ENCODE measurements around the gene ZFYVE28.
"Not testable (repeated sequence)": the region's sequence is repeated elsewhere in the genome, so short reads cannot be mapped to it uniquely, and the experiment has no call there.

The ZFYVE28 gene

GRCh38 chr4:2417765-2418649 is at the start of gene ZFYVE28:
Gene ZFYVE28, minus strand, starts transcription at chr4:2418645. Its CDS starts 322 bp downstream, at chr4:2418323.
- ChIA-PET POLR2A (interaction anchor here (0.7 kb wide), 1 partner anchor 50 kb away, joined by 3 read pairs; no protein-coding TSS in a partner anchor), CTCF (interaction anchor here (0.9 to 1.2 kb wide), 4 partner anchors 9 to 197 kb away, joined by 4 to 6 read pairs (median 4); no protein-coding TSS in a partner anchor)
- no peak for DNase-seq (ENCODE audit: extremely low spot score)
- TF ChIP-seq, protein P1, sequence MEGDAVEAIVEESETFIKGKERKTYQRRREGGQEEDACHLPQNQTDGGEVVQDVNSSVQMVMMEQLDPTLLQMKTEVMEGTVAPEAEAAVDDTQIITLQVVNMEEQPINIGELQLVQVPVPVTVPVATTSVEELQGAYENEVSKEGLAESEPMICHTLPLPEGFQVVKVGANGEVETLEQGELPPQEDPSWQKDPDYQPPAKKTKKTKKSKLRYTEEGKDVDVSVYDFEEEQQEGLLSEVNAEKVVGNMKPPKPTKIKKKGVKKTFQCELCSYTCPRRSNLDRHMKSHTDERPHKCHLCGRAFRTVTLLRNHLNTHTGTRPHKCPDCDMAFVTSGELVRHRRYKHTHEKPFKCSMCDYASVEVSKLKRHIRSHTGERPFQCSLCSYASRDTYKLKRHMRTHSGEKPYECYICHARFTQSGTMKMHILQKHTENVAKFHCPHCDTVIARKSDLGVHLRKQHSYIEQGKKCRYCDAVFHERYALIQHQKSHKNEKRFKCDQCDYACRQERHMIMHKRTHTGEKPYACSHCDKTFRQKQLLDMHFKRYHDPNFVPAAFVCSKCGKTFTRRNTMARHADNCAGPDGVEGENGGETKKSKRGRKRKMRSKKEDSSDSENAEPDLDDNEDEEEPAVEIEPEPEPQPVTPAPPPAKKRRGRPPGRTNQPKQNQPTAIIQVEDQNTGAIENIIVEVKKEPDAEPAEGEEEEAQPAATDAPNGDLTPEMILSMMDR (IDR thresholded peaks at IDR 0.05; ENCODE audit: control extremely low read depth, extremely low read depth, low read depth, missing control alignments): no peak

DNA sequence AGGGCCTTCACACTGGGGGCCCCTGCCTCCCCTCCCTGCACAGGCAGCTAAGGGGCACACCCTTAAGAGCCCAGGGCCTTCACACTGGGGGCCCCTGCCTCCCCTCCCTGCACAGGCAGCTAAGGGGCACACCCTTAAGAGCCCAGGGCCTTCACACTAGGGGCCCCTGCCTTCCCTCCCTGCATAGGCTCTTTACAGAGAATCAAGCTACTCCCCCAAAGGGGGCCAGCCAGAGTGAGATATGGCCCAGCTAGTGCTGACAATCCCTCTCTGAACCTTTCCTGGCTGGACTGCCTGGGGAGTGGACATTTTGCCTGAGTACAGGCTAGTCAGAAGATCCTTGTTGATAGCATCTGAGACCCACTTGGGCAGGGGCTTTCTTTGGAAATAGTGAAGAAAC is 47.1 kb upstream of the ZFYVE28 start:
- POLR2A ChIA-PET; DNase-seq (ENCODE audit: extremely low spot score): not testable (repeated sequence)
- CTCF ChIA-PET: interaction anchor here (1.1 to 2.5 kb wide), 5 partner anchors 11 to 245 kb away, joined by 3 to 10 read pairs (median 4); partner anchors contain the start of genes CFAP99 and ZFYVE28

- CTCF ChIA-PET: interaction anchor here (0.7 to 4.0 kb wide), 8 partner anchors 9 to 245 kb away, joined by 3 to 26 read pairs (median 4); partner anchors contain the start of genes CFAP99 and ZFYVE28
- TF ChIP-seq, protein P1 (IDR thresholded peaks at IDR 0.05; ENCODE audit: control extremely low read depth, extremely low read depth, low read depth, missing control alignments): no peak
- POLR2A ChIA-PET: no interaction called here
- DNase-seq (ENCODE audit: extremely low spot score): no peak
Observed at GRCh38 chr4:2465032-2465431, 46.6 kb upstream of the ZFYVE28 start.

DNA sequence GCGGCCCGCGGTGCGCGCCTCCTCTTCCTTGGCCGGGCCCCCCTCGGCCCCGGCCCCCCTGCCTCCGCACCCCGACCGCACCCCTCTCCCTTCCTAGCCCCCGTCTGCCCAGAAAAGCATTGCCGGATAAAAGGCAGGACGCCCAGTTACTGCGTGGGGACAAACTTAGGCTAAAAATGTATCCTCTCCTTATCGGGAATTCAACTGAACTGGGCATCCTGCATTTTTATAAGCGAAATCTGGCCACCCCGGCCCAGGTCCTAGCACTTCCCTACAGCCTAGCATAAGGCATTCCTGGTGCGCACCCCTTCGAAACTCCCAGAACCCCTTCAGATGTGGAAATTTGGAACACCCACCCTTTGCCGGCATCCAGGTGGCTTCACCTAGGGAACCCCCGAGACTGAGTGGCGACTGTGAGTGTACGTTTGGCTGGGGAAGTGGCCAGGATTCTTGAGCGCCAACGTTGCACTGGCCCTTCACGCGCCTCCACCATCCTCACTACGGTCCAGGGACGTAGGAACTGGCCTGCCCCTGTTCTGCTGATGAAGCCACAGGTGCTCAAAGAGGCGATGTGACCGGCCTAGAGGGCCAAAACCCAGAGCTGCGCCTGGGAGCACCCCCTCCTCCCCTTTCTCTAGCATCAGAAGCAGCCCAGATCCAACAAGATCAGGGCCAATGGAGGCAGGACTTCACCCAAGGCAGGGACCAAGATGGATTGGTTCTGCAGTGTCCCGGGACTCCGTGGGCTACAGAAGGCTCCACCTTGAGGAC is 44.7 kb upstream of the ZFYVE28 start:
- CTCF ChIA-PET: interaction anchor here (1.4 to 4.0 kb wide), 3 partner anchors 13 to 243 kb away, joined by 3 to 26 read pairs (median 5); no protein-coding TSS in a partner anchor
- no peak for DNase-seq (ENCODE audit: extremely low spot score)
- POLR2A ChIA-PET: no interaction called here
- TF ChIP-seq, protein P1 (IDR thresholded peaks at IDR 0.05; ENCODE audit: control extremely low read depth, extremely low read depth, low read depth, missing control alignments): no peak

- CTCF ChIA-PET: interaction anchor here (1.0 to 4.0 kb wide), 4 partner anchors 12 to 242 kb away, joined by 3 to 26 read pairs (median 4); no protein-coding TSS in a partner anchor
- DNase-seq (ENCODE audit: extremely low spot score): peak; percentile 84
- TF ChIP-seq, protein P1 (IDR thresholded peaks at IDR 0.05; ENCODE audit: control extremely low read depth, extremely low read depth, low read depth, missing control alignments): peak; percentile 53
- POLR2A ChIA-PET: no interaction called here
Observed at GRCh38 chr4:2462218-2462991, 44.0 kb upstream of the ZFYVE28 start.

DNA sequence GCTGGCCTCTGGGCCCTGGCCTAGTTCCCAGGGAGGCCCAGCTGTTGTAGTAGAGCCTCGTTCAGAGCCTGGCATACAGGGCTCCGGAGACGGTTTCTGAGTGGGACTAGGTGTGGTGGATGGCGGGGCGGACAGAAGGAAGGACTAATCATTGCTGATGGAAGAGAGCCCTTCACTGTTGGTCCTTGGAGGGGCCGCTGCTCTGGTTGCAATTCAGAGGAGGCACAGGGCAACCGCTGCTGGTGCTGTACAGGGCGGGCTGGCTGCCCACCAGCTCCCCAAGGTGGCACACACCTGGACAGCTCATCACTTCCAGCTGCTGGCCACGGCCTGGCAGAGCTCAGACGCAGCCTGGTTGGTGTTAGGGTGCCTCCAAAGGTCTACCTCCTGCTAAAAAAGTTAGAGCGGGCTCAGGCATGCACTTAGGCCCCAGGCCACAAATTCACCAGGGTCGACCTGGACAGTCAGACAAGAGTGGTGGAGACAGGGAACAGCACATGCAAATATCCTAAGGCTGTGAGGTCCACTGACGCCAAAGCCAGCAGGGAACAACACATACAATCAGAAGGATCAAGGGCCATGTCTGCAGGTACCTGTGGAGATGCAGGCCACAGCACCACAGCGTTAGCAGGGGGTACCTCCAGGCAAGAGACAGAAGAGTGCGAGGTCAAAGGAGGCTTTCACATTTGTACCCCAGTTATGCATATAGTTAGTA is 43.0 kb upstream of the ZFYVE28 start:
- CTCF ChIA-PET: interaction anchor here (1.0 to 4.0 kb wide), 7 partner anchors 11 to 241 kb away, joined by 3 to 26 read pairs (median 4); no protein-coding TSS in a partner anchor
- POLR2A ChIA-PET: no interaction called here
- DNase-seq (ENCODE audit: extremely low spot score): no peak
- TF ChIP-seq, protein P1 (IDR thresholded peaks at IDR 0.05; ENCODE audit: control extremely low read depth, extremely low read depth, low read depth, missing control alignments): no peak
